ENCODE measurements around the gene TXNL4A.

The TXNL4A gene

GRCh38 chr18:79974025-79974654 is 14.2 kb downstream of the TXNL4A start:
- TF ChIP-seq, protein P1, sequence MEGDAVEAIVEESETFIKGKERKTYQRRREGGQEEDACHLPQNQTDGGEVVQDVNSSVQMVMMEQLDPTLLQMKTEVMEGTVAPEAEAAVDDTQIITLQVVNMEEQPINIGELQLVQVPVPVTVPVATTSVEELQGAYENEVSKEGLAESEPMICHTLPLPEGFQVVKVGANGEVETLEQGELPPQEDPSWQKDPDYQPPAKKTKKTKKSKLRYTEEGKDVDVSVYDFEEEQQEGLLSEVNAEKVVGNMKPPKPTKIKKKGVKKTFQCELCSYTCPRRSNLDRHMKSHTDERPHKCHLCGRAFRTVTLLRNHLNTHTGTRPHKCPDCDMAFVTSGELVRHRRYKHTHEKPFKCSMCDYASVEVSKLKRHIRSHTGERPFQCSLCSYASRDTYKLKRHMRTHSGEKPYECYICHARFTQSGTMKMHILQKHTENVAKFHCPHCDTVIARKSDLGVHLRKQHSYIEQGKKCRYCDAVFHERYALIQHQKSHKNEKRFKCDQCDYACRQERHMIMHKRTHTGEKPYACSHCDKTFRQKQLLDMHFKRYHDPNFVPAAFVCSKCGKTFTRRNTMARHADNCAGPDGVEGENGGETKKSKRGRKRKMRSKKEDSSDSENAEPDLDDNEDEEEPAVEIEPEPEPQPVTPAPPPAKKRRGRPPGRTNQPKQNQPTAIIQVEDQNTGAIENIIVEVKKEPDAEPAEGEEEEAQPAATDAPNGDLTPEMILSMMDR (IDR thresholded peaks at IDR 0.05; ENCODE audit: low read depth, low read length, missing control alignments), result no peak
- in situ Hi-C loops (cut with HindIII; ENCODE audit: low sequenced_read_pairs), result no loop called here
- no peak for DNase-seq (ENCODE audit: low read depth)
- no peak overlapping the region for H3K4me3 ChIP-seq (ENCODE audit: low read depth, low read length)

DNA sequence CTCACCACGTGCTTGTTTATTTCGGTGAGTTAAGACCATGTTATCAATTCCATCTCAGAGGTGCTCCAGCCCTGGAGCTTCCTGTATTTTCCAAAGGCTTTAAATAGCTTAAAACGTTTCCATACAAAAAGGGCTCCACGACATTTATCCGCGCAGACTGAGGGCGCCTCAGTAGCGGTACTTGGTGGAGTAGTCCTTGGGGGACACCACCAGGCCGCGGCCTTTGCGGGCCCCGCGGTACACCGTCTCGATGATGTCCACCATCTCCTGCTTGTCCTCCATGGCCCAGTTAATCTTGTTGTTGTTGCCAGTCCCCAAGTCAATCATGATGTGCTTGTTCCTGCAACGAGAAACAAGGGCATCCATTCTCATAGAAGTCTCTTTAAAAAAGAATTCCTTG is 14.8 kb downstream of the TXNL4A start:
- no peak for DNase-seq (ENCODE audit: low read depth)
- in situ Hi-C loops (cut with HindIII; ENCODE audit: low sequenced_read_pairs), result no loop called here
- TF ChIP-seq, protein P1 (IDR thresholded peaks at IDR 0.05; ENCODE audit: low read depth, low read length, missing control alignments), result no peak
- no peak overlapping the region for H3K4me3 ChIP-seq (ENCODE audit: low read depth, low read length)

GRCh38 chr18:79972720-79973119 is 15.6 kb downstream of the TXNL4A start:
- in situ Hi-C loops (cut with HindIII; ENCODE audit: low sequenced_read_pairs), result no loop called here
- TF ChIP-seq, protein P1 (IDR thresholded peaks at IDR 0.05; ENCODE audit: low read depth, low read length, missing control alignments), result no peak
- H3K4me3 ChIP-seq (ENCODE audit: low read depth, low read length), result no peak overlapping the region
- no peak for DNase-seq (ENCODE audit: low read depth)

DNA sequence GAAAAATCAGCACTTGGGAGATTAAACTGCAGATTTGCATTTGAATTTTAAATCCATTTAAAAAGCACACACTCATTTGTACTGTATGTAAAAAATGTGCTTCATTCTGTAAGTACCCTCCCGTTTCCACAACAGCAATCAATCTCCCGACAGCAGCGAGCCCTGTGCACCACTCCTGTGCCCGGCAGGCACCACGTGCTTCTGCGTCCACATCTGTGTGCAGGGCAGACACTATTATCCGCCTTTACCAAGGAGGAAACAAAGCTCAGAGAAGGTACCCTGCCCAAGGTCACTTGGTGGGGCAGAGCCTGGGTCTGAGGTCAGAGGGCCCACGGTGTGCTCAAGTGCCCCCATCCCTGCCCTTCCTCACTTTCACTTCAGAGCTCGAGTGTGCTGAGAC is 16.4 kb downstream of the TXNL4A start:
- H3K4me3 ChIP-seq (ENCODE audit: low read depth, low read length), result no peak overlapping the region
- in situ Hi-C loops (cut with HindIII; ENCODE audit: low sequenced_read_pairs), result no loop called here
- DNase-seq (ENCODE audit: low read depth), result no peak
- TF ChIP-seq, protein P1 (IDR thresholded peaks at IDR 0.05; ENCODE audit: low read depth, low read length, missing control alignments), result no peak

- H3K4me3 ChIP-seq (ENCODE audit: low read depth, low read length), result no peak overlapping the region
- TF ChIP-seq, protein P1 (IDR thresholded peaks at IDR 0.05; ENCODE audit: low read depth, low read length, missing control alignments), result no peak
- DNase-seq (ENCODE audit: low read depth), result no peak
- in situ Hi-C loops (cut with HindIII; ENCODE audit: low sequenced_read_pairs), result no loop called here
These were observed 17.0 kb downstream of the TXNL4A start for GRCh38 chr18:79971211-79971952.

- TF ChIP-seq, protein P1 (IDR thresholded peaks at IDR 0.05; ENCODE audit: low read depth, low read length, missing control alignments), result no peak
- H3K4me3 ChIP-seq (ENCODE audit: low read depth, low read length), result no peak overlapping the region
- in situ Hi-C loops (cut with HindIII; ENCODE audit: low sequenced_read_pairs), result no loop called here
- no peak for DNase-seq (ENCODE audit: low read depth)
These were observed 17.8 kb downstream of the TXNL4A start for GRCh38 chr18:79970419-79971133.
